KMS-11 (cell line): ENCODE results near the gene SPRYD4.

ENCODE experiments used
- H2AFZ ChIP-seq: fragments of 200-600 bp; sonication (generic); 2 replicates; pipeline ENCODE4 v1.6.1; 2016; ENCODE audit warnings: antibody characterized with exemption, mixed run types, low read depth
- H3K27ac ChIP-seq: fragments of 200-600 bp; sonication (generic); 2 replicates; pipeline ENCODE4 v1.6.1; 2016; ENCODE audit warnings: mild to moderate bottlenecking, mixed run types
- H3K27me3 ChIP-seq: fragments of 200-600 bp; sonication (generic); 2 replicates; pipeline ENCODE4 v1.6.1; 2017; ENCODE audit warnings: mild to moderate bottlenecking, low read depth, mixed run types, moderate library complexity; ENCODE audit not compliant: insufficient read depth
- H3K36me3 ChIP-seq: fragments of 200-600 bp; sonication (generic); 2 replicates; pipeline ENCODE4 v1.6.1; 2017; ENCODE audit warnings: mild to moderate bottlenecking, mixed run types; ENCODE audit not compliant: insufficient read depth
- H3K4me1 ChIP-seq: fragments of 200-600 bp; sonication (generic); 2 replicates; pipeline ENCODE4 v1.6.1; 2016; ENCODE audit warnings: mild to moderate bottlenecking, low read depth, mixed run types; ENCODE audit not compliant: poor library complexity, severe bottlenecking
- H3K4me2 ChIP-seq: fragments of 200-600 bp; sonication (generic); 2 replicates; pipeline ENCODE4 v1.7.0; 2016; ENCODE audit warnings: mild to moderate bottlenecking, mixed run types
- H3K4me3 ChIP-seq: fragments of 200-600 bp; sonication (generic); IDR thresholded peaks from 2 replicates; pipeline ENCODE4 v1.6.1; 2017; ENCODE audit warnings: low read depth, low read length, mixed read lengths; ENCODE audit not compliant: insufficient read depth
- H3K79me2 ChIP-seq: fragments of 200-600 bp; sonication (generic); 2 replicates; pipeline ENCODE4 v1.6.1; 2016; ENCODE audit warnings: low read depth, mixed run types; ENCODE audit not compliant: insufficient read depth
- H3K9ac ChIP-seq: fragments of 200-600 bp; sonication (generic); 2 replicates; pipeline ENCODE4 v1.6.1; 2016; ENCODE audit warnings: mild to moderate bottlenecking, mixed run types
- H4K20me1 ChIP-seq: fragments of 200-600 bp; sonication (generic); 2 replicates; pipeline ENCODE4 v1.6.1; 2016; ENCODE audit warnings: mild to moderate bottlenecking, mixed run types; ENCODE audit not compliant: insufficient read depth
- TF ChIP-seq, protein P1 (sequence below): fragments of 200-600 bp; sonication (generic); conservative IDR thresholded peaks from 2 replicates; pipeline ENCODE4 v1.6.1; 2017; ENCODE audit warnings: low read depth, mild to moderate bottlenecking, antibody characterized with exemption, low read length, moderate library complexity, mixed read lengths

SPRYD4 gene

GRCh38 chr12:56448860-56449621 is 19.3 kb upstream of the SPRYD4 start, which contains the start of gene TIMELESS:
TIMELESS (minus strand) TSS chr12:56449426; CDS start chr12:56434170, 15,256 bp downstream.
- Histone ChIP-seq H3K27ac (peak within 1 kb of the TSS; percentile 58), H3K36me3 (no peaks in the 10 kb centered on the region), H3K4me1 (peaks cover 21% of the 10 kb centered on the region), H3K4me3 (peak within 1 kb of the TSS; percentile 87), H3K79me2 (peaks cover 32% of the 10 kb centered on the region), H4K20me1 (no peaks in the 10 kb centered on the region), H3K27me3 (no peaks in the 10 kb centered on the region), H2AFZ (peak within 1 kb of the TSS; percentile 72), H3K4me2 (peak within 1 kb of the TSS; percentile 70), H3K9ac (peak within 1 kb of the TSS; percentile 55)
- TF ChIP-seq, protein P1, sequence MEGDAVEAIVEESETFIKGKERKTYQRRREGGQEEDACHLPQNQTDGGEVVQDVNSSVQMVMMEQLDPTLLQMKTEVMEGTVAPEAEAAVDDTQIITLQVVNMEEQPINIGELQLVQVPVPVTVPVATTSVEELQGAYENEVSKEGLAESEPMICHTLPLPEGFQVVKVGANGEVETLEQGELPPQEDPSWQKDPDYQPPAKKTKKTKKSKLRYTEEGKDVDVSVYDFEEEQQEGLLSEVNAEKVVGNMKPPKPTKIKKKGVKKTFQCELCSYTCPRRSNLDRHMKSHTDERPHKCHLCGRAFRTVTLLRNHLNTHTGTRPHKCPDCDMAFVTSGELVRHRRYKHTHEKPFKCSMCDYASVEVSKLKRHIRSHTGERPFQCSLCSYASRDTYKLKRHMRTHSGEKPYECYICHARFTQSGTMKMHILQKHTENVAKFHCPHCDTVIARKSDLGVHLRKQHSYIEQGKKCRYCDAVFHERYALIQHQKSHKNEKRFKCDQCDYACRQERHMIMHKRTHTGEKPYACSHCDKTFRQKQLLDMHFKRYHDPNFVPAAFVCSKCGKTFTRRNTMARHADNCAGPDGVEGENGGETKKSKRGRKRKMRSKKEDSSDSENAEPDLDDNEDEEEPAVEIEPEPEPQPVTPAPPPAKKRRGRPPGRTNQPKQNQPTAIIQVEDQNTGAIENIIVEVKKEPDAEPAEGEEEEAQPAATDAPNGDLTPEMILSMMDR = no peak

- no peaks in the 10 kb centered on the region for H3K27me3 ChIP-seq
- peak overlapping the region; percentile 58 for H3K27ac ChIP-seq
- TF ChIP-seq, protein P1 = no peak
- no peaks in the 10 kb centered on the region for H4K20me1 ChIP-seq
- no peaks in the 10 kb centered on the region for H3K36me3 ChIP-seq
- H3K79me2 ChIP-seq = peaks cover 26% of the 10 kb centered on the region
- H3K9ac ChIP-seq = peak overlapping the region; percentile 55
- peak overlapping the region; percentile 70 for H3K4me2 ChIP-seq
- H2AFZ ChIP-seq = peak overlapping the region; percentile 72
- H3K4me1 ChIP-seq = peaks cover 21% of the 10 kb centered on the region
- peak overlapping the region; percentile 87 for H3K4me3 ChIP-seq
Observed at GRCh38 chr12:56449622-56449984, 18.8 kb upstream of the SPRYD4 start.

GRCh38 chr12:56450241-56450640 is 18.1 kb upstream of the SPRYD4 start:
- no peaks in the 10 kb centered on the region for H3K27me3 ChIP-seq
- no peak overlapping the region; the same call in 1 of the 2 replicates for H3K9ac ChIP-seq
- H3K79me2 ChIP-seq = peaks cover 24% of the 10 kb centered on the region
- H3K4me3 ChIP-seq = no peak overlapping the region
- H3K4me2 ChIP-seq = peak overlapping the region; percentile 70
- H4K20me1 ChIP-seq = no peaks in the 10 kb centered on the region
- H3K36me3 ChIP-seq = no peaks in the 10 kb centered on the region
- no peak overlapping the region for H3K27ac ChIP-seq
- TF ChIP-seq, protein P1 = no peak
- peak overlapping the region; percentile 72 for H2AFZ ChIP-seq
- peaks cover 21% of the 10 kb centered on the region for H3K4me1 ChIP-seq

GRCh38 chr12:56451147-56451546 is 17.2 kb upstream of the SPRYD4 start:
- Histone ChIP-seq H3K9ac (no peak overlapping the region), H2AFZ (peak overlapping the region; percentile 1; the same call in 1 of the 2 replicates), H3K27ac (no peak overlapping the region), H3K79me2 (peaks cover 23% of the 10 kb centered on the region), H3K27me3 (no peaks in the 10 kb centered on the region), H3K36me3 (no peaks in the 10 kb centered on the region), H3K4me3 (no peak overlapping the region), H3K4me2 (no peak overlapping the region), H3K4me1 (peaks cover 21% of the 10 kb centered on the region), H4K20me1 (no peaks in the 10 kb centered on the region)
- TF ChIP-seq, protein P1 = no peak
